ENCODE data around the gene SYDE2.
"Not testable (repeated sequence)": the region's sequence is repeated elsewhere in the genome, so short reads cannot be mapped to it uniquely, and the experiment has no call there.

The SYDE2 gene

DNA sequence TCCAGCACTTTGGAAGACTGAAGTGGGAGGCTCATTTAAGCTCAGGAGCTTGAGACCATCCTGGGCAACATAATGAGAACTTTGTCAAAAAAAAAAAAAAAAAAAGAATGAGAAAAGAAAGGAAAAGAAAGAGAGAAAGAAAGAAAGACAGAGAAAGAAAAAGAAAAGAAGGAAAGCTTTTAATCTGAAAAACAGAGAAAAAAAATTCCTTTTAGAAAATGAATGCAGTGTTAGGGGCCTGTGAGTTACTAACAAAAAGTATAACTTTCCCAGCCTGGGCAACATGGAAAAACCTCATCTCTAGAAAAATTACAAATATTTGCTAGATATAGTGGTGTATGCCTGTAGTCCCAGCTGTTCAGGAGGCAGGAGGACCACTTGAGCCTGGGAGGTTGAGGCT lies 15.9 kb upstream of the SYDE2 start:
- no peak for DNase-seq

DNA sequence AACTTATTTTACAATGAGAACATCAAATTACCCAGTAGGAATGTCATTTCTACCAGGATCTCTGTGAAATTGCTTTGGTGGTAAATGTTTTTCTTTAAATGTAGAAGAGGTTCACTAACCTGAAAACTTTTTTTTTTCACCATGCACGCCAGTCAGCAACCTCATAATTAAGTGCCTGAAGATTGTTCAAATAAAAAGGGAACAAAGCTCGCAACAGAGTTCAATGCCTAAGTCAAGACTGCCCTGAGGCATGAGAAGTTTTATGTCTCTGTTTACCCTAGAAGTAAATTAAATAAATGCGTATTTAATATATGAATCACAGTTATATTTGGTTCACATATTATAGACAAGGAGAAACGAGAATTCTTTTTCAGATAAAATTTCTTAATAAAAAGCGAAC lies 13.8 kb upstream of the SYDE2 start:
- DNase-seq: no peak

GRCh38 chr1:85208488-85208887 lies 7.7 kb upstream of the SYDE2 start:
- DNase-seq: no peak

DNA sequence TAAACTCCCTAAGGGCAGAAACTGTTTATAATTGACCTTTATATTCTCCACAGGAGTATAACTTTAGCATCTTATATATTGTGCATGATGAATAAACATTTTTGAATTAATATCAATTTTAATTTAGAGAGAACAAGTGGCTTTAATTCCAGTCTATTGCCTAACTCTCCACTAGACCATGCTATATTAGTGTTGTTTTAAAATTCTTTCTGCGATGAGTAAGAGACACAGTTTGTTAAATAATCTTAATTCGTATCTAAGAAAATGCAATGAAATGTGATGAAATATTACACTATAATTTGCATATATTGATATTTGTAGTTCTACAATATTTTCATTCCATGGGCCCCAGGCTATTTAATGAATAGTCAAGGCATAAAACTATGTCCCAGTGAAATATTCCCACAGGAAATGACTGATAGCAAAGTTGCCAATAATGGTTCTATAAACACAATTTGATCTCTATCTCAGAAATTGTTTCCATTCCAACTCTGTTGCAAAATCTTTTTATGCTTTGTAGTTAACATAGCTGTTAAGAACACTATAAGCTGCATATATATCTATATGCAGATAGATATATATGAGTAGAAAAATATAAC lies 2.9 kb upstream of the SYDE2 start:
- no peak for DNase-seq

DNA sequence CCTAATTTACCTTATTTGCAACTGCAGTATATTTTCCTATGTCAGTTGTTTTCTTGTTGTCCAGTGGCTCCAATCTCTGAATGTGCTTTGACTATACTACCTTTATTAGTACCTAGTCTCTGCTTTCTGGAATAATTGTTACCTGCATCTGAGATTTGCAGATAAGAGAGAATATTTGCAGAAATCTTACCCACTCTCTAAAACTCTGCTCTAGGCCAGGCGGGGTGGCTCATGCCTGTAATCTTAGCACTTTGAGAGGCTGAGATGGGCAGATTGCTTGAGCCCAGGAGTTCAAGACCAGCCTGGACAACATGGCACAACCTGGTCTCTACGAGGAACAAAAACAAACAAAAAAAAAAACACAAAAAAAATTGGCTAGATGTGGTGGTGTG lies 2.0 kb upstream of the SYDE2 start:
- no peak for DNase-seq

GRCh38 chr1:85202092-85202863 lies 1.5 kb upstream of the SYDE2 start:
- DNase-seq: no peak

DNA sequence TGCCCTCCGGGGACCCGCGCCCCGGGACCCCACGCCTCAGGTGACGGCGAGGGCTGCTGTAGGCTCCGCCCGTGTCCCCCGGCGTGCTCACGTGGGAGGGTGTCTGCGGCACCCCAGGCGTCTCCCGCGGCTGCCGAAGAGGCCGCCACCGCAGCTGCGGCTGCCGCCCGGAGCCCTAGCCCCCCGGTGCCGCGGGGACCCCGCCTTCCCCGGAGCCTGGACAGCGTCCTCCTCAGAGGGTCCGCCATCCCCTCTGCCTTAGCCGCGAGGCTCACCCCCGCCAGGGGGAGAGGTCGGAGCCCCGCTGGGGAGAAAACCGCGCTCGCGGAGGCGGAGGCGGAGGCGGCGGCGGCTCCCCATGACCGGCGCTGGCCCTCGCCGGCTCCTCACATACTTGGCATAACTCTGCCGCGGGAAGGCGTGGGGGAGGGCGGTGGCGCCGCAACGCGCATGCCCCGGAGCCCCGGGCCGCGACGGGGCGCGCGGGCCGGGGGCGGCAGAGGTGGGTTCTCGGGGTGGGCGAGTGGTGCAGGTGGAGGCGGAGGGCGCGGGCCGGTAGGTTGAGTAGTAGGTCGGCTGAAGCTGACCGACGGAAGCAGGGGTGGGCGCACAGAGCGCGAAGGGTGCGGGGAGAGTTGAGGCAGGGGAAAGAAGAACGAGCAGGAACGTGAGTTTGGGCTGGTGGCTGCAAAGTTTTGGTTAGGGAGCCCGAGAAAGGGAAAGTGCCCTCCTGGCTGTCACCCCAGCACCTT lies 700 bp upstream of the SYDE2 start:
- DNase-seq: peak; percentile 82

DNA sequence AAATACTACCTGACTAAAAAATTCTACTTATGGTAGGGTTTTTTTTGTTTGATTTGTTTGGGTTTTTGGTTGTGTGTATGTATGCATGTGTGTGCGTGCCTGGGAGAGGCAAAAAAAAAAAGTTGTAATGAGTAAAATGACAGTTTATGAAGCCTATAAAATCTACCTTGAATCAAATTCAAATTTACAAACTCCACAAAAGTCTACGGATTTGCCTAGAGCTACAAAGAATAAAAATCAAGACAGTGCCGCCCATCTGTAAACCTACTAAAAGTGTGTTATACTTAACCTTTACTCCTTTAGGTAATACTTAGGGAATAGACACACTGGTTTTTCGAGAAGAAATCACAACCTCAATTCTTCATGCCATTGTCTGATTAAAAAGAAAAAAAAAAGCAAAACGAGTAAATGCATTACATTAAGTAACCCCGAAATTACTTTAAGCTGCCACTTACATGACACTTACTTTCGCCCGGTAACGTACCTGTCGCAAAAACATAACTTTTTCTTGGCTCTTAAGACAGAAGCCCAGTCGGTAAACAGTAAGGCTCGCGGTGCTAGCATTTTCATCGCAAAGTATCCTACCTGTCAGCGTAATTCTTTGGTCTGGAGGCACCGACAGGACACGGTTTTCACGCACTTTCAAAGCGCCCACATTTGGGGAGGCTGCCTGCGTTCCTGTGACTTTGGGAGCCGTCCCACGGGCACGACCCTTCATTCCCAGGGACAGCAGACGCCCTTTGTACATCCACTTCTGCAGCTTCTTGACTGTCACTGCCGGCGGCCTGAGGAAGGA lies 951 bp downstream of the SYDE2 start:
- DNase-seq: peak; percentile 36

GRCh38 chr1:85198864-85199263 lies 2.0 kb downstream of the SYDE2 start:
- no peak for DNase-seq

DNA sequence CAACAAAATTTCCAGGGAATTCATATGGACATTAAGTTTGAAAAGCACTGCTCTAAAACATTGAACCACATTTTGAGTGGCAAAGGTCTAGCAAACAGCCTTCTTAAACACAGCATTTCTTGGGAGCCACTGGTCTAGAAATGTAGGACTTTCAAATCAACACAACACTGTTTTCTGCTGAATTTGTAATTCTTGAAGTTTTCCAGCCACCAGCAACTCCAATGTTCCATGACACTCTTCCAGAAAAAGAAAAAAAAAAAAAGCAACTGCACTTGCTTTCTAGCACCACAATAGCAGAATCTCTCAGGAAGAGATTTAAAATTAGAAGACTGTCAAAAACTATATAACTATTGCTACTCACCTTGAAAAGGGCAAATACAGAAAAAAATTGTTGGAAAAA lies 4.5 kb downstream of the SYDE2 start:
- no peak for DNase-seq

DNA sequence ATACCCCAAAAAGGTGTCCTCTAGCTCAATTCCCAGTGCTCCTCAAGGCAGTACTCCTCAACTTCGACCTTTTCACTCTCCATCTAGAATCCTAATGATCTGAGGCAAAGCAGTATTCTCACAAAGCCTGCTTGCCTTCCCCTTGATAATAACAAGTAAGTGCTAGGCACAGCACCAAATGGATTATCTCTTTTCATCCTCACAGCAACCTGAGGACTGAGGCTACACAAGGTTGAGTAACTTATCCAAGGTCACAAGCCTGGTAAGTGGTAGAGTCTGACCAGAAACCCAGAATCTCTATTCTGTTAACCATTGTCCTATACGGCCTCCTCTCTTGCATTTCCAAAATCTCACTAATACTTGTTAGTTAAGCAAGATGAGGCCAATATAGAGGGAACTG lies 5.1 kb downstream of the SYDE2 start:
- DNase-seq: no peak

- not testable (repeated sequence) for DNase-seq
These were observed 8.7 kb downstream of the SYDE2 start for GRCh38 chr1:85192129-85192528.

DNA sequence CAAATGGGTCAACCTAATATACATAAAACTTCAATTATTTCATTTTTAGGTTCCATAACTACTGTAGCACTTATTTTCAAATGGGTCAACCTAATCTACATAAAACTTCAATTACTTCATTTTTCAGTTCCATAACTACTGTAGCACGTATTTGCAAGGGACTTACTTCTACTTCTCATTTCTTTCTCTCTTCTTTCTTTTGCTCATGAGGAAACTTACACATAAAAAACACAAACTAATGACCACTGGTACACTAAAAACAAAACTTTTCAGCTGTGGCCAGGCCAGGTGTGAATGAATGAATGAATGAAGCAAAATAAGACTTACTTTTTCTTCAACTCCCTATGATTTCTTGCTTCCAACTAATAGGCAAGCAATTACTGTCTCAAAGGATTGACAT lies 11.7 kb downstream of the SYDE2 start:
- no peak for DNase-seq

DNA sequence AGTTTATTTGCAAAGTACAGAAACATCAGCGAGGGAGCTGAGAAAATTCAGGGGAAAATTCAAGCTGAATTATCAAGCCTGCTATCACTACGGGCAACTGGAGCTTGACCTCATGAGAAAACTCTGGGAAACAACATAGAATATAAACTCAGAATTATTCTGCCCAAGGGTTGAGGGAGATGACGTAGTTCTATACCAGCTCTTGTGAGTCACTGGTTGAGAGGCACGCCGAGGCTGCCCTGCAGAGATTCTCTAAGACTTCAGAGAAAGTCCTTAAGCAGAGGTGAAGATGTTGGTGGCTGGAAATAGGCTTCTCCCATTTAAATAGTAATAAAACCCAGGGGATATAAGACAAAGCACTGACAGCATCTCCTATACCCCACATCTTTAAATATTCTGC lies 12.3 kb downstream of the SYDE2 start:
- no peak for DNase-seq

DNA sequence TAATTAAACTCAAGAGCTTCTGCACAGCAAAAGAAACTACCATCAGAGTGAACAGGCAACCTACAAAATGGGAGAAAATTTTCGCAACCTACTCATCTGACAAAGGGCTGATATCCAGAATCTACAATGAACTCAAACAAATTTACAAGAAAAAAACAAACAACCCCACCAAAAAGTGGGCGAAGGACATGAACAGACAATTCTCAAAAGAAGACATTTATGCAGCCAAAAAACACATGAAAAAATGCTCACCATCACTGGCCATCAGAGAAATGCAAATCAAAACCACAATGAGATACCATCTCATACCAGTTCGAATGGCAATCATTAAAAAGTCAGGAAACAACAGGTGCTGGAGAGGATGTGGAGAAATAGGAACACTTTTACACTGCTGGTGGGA lies 13.8 kb downstream of the SYDE2 start:
- DNase-seq: not testable (repeated sequence)

- DNase-seq: no peak
These were observed 16.6 kb downstream of the SYDE2 start for GRCh38 chr1:85184245-85184644.

- no peak for DNase-seq
These were observed 18.1 kb downstream of the SYDE2 start for GRCh38 chr1:85182700-85183099.

DNA sequence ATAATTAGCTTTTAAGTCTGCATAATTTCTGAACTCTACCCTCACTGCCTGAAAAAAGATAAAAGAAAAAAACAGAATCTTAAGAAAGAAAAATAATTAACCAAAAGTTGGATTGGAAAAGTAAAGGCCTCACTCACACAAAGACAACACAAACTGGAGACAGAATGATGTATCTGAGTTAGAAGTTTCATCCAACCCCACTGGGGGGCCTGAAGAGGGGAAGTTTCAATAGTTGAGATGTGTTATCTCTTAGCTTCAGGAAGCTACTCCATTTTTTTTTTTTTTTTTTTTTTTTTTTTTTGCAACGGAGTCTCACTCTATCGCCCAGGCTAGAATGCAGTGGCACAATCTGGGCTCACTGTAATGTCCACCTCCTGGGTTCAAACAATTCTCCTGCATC lies 19.9 kb downstream of the SYDE2 start:
- DNase-seq: no peak

DNA sequence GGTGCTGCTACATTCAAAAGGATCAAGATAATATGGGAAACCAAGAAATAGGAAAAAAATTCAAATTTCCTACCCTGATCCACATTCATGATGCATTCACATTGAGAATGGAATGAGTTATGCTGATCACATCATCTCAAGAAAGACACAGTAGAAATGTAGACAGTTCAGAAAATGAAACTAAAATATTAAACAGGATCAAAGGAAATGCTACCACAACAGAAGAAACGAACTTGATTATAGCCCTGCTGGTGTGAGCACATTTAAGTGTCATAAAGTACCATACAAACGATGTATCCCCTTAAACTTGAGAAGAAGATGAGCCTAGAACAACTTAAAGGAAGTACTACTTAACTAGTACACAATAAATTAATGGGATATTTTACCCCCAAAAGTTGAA lies 21.3 kb downstream of the SYDE2 start:
- DNase-seq: peak; percentile 45

GRCh38 chr1:85178396-85178795 lies 22.4 kb downstream of the SYDE2 start:
- DNase-seq: no peak

GRCh38 chr1:85174503-85174902 lies 26.3 kb downstream of the SYDE2 start:
- DNase-seq: no peak

- no peak for DNase-seq
These were observed 28.0 kb downstream of the SYDE2 start for GRCh38 chr1:85172684-85173337.

DNA sequence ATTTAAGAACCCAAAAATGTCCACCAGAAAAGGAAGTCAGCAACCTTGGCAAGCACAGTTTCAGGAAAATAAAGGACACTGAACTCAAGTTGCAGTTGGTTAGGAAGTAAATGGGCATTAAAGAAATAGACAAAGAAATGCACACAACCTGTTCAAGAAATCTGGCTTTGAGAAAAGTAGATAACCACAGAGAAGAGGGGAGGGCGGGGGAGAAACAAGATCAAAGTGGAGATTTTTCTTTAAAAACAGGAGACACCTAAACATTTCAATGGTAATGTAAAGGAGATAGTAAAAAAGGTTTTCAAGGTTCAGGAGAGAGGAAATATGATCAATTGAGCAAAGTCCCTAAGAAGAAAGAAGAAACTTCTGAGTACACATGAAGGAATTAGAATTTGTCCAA lies 29.1 kb downstream of the SYDE2 start:
- no peak for DNase-seq

Measured in central memory CD4-positive, alpha-beta T cell (primary cell).